Stimulated activated CD8-positive, alpha-beta memory T cell treated with anti-CD3 and anti-CD28 coated beads, Interleukin-7, amount 100 ng/mL, for 48 hours (primary cell): ENCODE results near the gene GRK5.
"Not testable (repeated sequence)": the region's sequence is repeated elsewhere in the genome, so short reads cannot be mapped to it uniquely, and the experiment has no call there.

Experiments used
- DNase-seq, 2 donors: peaks; one replicate each; pipeline ENCODE4 v3.0.0-alpha.2; 2020; ENCODE audit warnings: low read depth in 1 of 2; ENCODE audit errors: extremely low read depth in 1 of 2

GRK5 gene

GRCh38 chr10:119450606-119451299 lies 243.4 kb downstream of the GRK5 start:
- DNase-seq, result no peak

GRCh38 chr10:119451300-119451896 lies 244.0 kb downstream of the GRK5 start:
- no peak for DNase-seq

- no peak for DNase-seq
Measured at GRCh38 chr10:119452396-119452795, 245.0 kb downstream of the GRK5 start.

GRCh38 chr10:119453313-119453712 lies 245.9 kb downstream of the GRK5 start:
- no peak for DNase-seq

- DNase-seq, result no peak
Measured at GRCh38 chr10:119454316-119454715, 246.9 kb downstream of the GRK5 start.

- DNase-seq, result no peak
Measured at GRCh38 chr10:119454990-119455389, 247.6 kb downstream of the GRK5 start.

- DNase-seq, result no peak
Measured at GRCh38 chr10:119455609-119456434, 248.5 kb downstream of the GRK5 start.

GRCh38 chr10:119456435-119456810 lies 249.1 kb downstream of the GRK5 start:
- DNase-seq, result no peak

GRCh38 chr10:119457966-119458766 lies 250.8 kb downstream of the GRK5 start:
- DNase-seq, result no peak

GRCh38 chr10:119459681-119460340 lies 252.4 kb downstream of the GRK5 start:
- no peak for DNase-seq

- no peak for DNase-seq
Measured at GRCh38 chr10:119460369-119461195, 253.2 kb downstream of the GRK5 start.

- DNase-seq, result no peak
Measured at GRCh38 chr10:119461380-119461779, 254.0 kb downstream of the GRK5 start.

- DNase-seq, result no peak
Measured at GRCh38 chr10:119461923-119462322, 254.6 kb downstream of the GRK5 start.

GRCh38 chr10:119462773-119463172 lies 255.4 kb downstream of the GRK5 start:
- DNase-seq, result no peak

- DNase-seq, result not testable (repeated sequence)
Measured at GRCh38 chr10:119463195-119463594, 255.8 kb downstream of the GRK5 start.

- DNase-seq, result no peak
Measured at GRCh38 chr10:119465085-119465484, 257.7 kb downstream of the GRK5 start.

- no peak for DNase-seq
Measured at GRCh38 chr10:119466076-119466475, 258.7 kb downstream of the GRK5 start.

- DNase-seq, result peak; percentile 23 to 31
Measured at GRCh38 chr10:119466655-119467054, 259.3 kb downstream of the GRK5 start.

- no peak for DNase-seq
Measured at GRCh38 chr10:119468542-119469324, 261.4 kb downstream of the GRK5 start.
